HG03439 (cell line): ENCODE measurements around the gene SMYD3.

Experiments
- ATAC-seq: cut with Tn5 transposase; IDR thresholded peaks from one replicate; pipeline ENCODE4 v1.9.1; 2021; ENCODE audit warnings: mild to moderate bottlenecking, moderate library complexity; ENCODE audit not compliant: unreplicated experiment

The SMYD3 gene

DNA sequence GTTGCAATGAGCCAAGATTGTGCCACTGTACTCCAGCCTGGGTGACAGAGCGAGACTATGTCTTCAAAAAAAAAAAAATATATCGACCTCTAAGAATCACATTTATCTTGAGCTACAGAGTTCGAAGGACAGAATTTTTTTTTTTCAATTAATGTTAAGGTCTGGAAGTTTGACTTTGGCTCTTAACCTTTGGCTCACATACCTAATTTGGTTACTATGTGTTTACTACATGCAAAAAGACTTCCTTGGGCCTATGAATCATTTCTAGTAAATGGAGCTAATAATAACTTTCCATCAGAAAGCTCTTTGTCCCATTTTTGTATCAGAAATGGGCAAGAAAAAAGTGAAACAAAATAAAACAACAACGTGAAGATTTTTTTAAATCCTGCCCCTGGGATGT, 351.2 kb downstream of the SMYD3 start:
- no peak for ATAC-seq

GRCh38 chr1:246153796-246154212, 353.3 kb downstream of the SMYD3 start:
- ATAC-seq: no peak

DNA sequence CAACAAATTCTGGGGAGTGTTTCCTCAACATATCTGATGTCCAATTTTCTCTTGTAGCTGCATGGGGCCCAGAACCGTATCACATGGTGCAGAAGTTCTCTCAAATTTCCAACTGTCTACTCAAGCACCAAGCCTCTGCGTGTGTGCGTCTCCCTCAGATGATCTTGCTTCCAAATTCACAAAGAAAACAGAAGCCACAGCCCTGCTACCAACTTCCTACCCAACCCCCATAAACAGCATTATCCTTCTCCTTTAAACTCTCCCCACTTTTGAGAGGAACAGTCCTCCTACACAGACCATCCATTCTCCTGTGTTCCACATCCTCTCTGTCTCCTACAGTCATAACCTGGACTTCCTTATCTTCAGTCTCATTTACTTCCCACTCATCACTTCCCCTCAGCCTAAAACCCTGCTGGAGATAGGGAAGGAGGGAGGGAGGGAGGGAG, 354.1 kb downstream of the SMYD3 start:
- ATAC-seq: no peak

GRCh38 chr1:246151796-246152434, 355.2 kb downstream of the SMYD3 start:
- ATAC-seq: no peak

GRCh38 chr1:246149543-246149942, 357.5 kb downstream of the SMYD3 start:
- ATAC-seq: no peak

DNA sequence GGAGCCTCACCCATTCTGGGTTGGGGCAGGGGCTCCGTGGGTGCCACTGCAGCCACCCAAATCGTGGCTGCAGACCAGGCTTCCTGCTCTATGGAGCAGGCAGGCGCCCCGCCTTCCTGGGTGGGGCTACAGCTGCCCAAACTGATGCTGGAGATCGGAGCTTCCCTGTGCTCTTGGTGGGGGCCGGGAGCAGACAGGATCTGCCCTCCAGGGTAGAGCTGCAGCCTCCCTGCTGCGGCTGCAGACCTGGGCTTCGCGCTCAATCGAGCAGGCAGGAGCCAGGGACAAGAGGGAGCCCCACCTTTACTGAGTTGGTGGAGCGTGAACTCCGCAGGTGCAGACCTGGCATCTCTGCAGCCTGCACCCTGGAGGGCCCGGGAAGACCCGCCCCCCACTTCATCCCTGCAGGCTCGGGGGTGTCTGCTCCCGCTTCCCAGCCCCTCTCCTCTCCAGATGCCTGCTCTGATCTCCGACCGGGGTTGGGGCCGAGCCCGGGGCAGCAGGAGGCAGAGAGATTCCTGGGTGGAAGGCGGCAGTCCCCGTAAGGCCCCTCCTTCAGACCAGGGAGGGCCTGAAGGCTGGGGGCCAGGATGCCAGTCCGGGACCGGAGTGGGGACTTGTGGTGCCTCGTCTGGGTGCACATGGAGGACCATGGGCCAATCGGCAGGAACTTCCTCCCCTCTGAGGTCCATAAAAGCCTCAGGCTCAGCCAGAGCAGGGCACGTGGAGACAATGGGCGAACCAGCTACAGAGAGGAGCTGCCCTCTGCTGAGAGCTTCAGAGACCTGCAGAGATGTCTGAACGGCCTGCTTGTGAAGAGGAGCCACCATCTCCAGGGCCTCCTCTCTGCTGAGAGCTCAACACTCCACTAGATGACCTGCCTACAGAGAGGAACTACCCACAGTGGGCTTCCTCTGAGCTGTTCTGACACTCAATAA, 359.3 kb downstream of the SMYD3 start:
- ATAC-seq: no peak

DNA sequence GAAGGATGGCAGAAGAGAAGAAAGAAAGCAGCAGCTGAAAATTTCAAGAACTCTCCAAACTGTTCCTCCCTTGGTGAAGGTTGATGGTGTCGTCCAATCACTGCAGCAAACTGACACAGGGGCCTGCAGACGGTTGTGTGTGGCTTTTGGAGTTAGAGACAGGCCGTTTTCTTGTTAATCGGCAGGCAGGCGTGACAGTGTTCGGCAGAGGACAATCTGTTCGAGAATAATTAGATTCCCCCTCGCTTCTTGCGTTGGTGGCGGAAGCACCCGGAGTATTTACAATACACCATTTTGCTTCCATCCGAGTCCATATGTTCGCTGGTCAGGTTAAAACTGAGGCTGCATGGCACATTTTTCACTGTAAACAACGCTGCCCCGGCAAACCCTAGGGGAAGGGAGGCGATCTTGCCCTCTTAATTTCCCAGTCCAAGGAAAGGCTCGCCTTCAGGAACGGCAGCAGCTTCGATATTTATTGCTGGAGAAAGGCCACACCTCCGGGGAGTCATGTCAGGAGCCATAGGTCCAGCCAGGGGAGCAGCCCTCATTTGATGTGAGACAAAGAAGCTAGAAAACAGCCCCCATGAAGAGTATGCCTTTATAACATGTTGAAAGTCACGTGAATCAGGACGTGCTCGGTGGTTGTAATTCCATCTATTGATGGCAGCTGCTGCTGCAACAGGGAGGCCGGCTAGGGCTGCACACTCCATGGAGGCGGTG, 360.1 kb downstream of the SMYD3 start:
- no peak for ATAC-seq

GRCh38 chr1:246145900-246146299, 361.2 kb downstream of the SMYD3 start:
- ATAC-seq: no peak

- no peak for ATAC-seq
These were observed 362.1 kb downstream of the SMYD3 start for GRCh38 chr1:246144931-246145330.

DNA sequence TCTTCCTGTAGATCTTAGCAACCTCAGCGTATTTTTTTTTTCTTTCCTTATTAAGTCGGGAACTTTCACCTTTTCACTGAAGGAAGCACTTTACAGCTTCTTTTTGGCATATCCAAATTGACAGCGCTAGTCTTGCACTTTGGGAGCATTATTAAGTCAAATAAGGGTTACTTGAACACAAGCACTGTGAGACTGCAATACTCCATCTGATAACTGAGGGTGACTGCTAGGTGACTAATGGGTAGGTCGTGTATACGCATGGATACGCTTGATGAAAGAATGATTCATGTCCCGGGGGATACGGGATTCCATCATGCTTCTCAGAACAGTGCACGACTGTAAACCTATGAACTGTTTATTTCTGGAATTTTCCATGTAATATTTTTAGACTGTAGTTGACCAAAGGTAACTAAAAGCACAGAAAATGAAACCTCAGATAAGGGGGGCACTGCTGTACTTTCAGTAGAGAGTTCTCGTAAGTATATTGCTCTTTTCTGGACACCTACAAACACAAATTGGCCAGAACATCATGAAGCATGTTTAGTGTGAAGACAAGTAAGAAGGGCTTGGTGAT, 364.7 kb downstream of the SMYD3 start:
- ATAC-seq: no peak

DNA sequence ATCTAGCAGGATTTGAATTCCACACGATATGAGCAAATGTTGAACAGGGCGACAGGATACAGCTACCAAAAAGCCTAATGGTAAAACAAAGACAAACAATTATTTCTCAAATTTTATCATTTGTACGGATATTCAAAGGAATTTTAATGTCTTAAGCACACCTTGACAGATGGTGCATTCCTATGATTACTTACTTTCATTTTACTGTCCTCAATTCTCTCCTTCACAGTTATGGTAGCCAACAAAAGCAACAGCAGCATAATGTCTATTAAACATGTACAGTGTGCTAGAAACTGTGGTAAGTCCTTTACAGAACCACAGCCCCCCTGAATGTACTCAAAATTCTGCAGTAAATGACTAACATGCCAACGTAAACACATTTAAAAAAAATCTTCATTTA, 365.8 kb downstream of the SMYD3 start:
- no peak for ATAC-seq

DNA sequence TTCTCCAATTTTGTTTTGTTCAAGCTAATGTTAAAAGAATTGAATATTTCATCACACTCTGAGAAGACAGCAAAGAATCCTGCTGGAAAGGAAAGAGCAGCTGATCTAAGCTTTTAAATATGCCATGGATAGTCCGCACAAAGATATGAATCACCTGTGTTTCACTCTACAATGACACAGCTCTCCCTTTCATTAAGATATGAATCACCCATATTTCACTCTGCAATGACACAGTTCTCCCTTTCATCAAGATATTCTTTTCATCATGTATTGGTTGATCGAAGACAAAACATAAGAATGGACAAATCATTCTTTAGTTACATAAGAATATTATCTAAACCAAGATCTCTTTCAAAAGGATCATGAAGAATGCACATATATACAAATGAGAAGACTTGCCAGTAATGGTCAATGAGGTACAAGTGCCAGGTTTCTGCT, 367.3 kb downstream of the SMYD3 start:
- ATAC-seq: no peak

GRCh38 chr1:246138781-246139180, 368.3 kb downstream of the SMYD3 start:
- no peak for ATAC-seq

DNA sequence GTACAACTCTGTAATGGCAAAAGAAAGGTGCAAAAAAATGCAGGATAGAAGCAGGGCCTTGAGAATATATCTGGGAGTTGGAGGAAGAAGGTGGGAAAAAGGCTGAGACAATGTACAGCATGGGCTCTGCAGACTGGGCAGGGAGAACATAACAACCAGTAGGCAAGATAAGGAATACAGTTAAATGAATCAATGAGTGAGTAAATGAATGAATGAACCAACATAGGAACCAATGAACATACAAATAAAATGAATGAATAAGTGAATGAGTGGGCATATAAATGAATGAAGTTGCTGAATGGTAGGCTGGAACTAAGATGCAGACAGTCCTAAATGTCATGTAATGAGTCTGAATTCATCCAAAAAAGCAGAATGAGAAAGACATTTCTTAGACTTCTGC, 370.6 kb downstream of the SMYD3 start:
- no peak for ATAC-seq

- ATAC-seq: no peak
These were observed 372.3 kb downstream of the SMYD3 start for GRCh38 chr1:246134789-246135188.

DNA sequence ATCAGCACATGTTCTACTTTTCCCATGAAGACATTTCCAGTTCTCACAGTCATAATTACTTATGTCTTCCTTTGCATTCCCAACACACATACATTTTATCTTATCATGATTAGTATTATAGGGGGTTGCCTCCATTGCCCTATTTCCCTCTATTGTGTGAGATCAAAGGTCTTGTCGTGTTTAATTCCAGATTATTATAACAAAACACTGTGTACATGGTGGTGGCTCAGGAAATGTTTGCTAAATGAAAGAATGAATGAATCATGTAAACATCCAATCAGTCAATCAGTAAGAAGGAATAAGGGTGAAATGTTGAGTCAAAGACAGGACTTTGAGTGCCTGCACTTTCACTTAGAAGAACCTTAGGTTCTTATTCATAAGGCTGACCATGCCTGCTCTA, 376.0 kb downstream of the SMYD3 start:
- ATAC-seq: no peak

GRCh38 chr1:246128494-246129069, 378.5 kb downstream of the SMYD3 start:
- ATAC-seq: no peak

DNA sequence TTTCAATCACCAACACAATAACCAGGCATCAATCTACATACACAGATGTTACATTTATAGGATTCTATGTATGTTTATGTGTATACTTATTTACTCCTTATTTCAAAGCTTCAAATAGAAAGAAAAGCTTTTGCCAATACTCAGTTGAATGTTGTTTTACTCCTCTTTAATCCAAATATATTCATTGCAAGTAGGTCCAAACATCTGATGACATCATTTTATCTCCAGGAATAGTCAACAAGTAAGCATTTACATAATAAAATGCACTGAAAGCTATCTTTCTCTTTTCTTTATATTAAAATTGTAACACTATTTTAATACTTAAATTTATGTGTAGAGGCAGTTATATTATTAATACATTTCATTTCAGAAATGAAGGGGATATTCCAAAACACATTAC, 380.5 kb downstream of the SMYD3 start:
- no peak for ATAC-seq

- ATAC-seq: no peak
These were observed 385.0 kb downstream of the SMYD3 start for GRCh38 chr1:246122071-246122470.

GRCh38 chr1:246121533-246121932, 385.5 kb downstream of the SMYD3 start:
- no peak for ATAC-seq
